GM12801 (cell line): ENCODE data around the gene KLC1.

Source experiments
- TF ChIP-seq, protein P1 (sequence below): IDR thresholded peaks from one replicate; pipeline ENCODE4 v1.5.1; 2011; ENCODE audit warnings: control low read depth; ENCODE audit not compliant: insufficient read length; ENCODE audit errors: extremely low read depth

The KLC1 gene

DNA sequence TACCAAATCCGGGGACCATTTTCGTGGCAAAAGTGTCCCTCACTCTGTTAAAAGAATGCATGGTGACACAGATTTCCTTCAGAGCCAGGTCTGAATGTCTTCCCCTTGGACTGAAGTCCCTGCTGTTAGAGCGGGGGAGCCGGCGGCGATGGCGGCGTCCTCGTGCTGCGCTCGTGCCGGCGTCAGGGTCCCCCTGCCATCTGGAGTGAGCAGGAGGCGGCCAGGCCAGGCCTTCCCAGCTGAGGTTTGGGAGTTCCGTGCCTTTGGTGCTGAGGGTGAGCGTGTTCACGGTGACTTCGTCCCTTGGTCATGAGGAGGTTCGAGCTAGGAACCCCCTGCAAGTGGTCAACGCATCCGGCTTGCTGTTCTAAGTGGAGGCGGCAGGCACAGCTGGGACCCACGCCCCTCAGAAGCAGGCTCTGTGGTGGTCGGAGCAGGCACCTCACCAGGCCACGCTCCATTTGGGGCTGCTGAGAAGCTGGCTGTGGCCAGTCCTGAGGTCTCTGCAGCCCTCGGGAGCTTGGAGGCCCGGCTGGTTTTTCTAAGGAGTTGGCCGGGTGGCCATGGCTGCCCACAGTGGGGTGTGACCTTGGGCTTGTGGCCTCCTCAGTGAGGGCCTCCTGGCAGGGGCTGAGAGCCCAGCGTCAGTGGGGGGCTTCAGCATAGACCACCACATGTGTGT lies 96.1 kb downstream of the KLC1 start:
- TF ChIP-seq, protein P1, sequence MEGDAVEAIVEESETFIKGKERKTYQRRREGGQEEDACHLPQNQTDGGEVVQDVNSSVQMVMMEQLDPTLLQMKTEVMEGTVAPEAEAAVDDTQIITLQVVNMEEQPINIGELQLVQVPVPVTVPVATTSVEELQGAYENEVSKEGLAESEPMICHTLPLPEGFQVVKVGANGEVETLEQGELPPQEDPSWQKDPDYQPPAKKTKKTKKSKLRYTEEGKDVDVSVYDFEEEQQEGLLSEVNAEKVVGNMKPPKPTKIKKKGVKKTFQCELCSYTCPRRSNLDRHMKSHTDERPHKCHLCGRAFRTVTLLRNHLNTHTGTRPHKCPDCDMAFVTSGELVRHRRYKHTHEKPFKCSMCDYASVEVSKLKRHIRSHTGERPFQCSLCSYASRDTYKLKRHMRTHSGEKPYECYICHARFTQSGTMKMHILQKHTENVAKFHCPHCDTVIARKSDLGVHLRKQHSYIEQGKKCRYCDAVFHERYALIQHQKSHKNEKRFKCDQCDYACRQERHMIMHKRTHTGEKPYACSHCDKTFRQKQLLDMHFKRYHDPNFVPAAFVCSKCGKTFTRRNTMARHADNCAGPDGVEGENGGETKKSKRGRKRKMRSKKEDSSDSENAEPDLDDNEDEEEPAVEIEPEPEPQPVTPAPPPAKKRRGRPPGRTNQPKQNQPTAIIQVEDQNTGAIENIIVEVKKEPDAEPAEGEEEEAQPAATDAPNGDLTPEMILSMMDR = no peak

DNA sequence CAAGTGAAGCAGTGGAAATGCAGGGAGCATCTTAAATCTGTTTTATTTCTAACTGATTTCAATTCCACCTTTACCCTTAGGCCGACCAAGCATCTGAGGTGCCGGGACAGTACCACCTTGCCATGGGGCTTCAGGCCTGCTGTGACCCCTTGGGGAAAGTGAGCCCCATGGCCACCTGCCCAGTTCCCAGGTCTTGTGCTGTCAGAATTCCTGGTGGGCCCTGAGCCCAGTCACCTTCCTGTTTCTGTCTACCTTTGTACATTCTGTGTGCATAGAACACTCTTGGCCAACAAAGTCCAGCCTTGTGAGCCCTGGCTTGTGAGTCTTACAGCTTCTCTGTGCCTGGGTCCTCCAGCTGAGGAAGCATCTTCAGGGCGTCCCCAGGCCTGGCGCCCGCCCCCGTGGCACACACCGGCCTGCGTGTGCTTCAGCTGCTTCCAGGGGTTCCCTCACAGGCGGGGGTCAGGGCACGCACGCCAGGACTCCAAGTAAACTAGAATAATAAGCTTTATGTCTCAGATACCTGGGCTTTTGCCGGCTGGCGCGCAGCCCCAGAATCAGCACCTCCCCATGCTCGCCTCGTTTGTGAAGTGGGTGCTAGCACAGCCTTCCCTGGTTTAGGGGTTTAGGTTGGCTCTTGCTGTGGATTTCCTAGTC lies 96.9 kb downstream of the KLC1 start:
- TF ChIP-seq, protein P1 = no peak

DNA sequence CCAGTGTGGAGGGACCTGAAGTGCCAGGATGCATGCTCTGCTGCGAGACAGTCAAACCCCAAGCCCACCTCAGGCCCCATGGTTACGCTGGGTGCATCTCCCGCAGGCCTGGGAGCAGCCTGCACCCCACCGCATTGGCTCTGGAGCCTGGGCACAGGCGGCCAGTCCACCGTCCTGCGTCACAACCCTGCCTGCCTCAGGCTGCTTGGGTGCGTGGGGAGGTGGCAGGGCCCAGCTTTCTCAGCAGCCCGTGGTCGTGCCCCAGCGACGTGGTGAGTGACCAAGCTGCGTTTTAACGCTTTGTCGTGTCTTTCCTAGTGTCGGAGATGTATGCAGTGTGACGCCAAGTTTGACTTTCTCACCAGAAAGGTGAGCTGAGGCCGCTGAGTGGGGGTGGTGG lies 97.5 kb downstream of the KLC1 start:
- TF ChIP-seq, protein P1 = no peak

DNA sequence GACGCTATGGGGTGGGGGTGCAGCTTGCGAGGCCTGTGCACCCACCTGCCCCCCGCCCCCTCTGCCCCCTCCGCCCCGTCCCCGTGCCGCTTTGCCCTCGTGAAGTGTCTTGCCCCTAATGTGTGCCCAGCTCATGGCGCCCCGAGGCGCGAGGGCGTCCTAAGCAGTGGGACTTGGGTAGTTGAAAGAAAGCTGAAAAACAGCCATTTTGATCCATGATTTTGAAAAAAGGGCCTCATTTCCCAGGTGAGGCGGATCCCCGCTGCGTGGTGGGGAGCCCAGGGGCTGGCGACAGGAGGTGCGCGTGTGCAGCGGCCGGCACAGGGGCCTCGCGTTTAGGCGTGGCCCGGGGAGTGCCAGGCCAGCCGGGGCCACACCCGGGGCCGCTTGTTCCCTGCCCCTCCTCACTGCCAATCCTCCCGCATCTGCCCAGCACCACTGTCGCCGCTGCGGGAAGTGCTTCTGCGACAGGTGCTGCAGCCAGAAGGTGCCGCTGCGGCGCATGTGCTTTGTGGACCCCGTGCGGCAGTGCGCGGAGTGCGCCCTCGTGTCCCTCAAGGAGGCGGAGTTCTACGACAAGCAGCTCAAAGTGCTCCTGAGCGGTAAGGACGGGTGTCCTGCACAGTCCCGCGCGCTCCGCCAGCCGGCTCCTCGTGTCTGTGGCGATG lies 98.4 kb downstream of the KLC1 start:
- TF ChIP-seq, protein P1 = no peak

DNA sequence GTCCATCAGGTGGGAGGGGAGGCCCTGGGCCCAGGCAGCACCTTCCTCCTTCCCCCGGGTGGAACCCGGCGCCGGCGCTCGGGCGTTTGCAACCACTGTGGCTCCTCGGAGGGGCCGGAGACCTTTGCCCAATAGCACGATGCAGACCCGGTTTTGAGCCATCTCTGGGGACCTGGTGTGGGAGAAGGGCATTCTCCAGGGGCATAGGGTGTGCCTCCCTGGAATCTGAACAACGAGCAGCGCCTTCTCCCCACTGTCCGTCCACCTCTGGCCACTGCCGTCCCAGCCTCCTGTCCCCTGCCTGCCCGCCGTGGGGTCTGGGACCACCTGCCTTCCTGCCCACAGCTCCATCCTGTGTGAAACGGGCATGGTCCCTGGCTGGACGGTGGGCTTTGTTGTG lies 99.1 kb downstream of the KLC1 start:
- TF ChIP-seq, protein P1 = no peak

DNA sequence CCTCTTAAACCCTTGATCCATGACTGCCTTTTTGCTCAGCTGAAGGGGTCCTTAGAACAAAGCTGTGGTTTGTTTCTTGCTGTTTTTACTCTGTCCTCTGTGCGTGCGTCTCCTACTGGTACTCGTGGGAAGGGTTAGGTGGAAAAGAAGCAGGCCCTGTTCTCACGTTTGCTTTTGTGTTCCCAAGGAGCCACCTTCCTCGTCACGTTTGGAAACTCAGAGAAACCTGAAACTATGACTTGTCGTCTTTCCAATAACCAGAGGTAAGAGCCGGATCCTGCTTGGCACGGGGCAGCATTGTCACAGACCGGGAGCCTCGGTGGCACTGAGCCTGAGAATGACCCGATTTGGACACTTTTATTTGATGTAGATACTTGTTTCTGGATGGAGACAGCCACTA lies 99.7 kb downstream of the KLC1 start:
- TF ChIP-seq, protein P1 = no peak
